Measurements from ENCODE around the gene PIP.

PIP gene

DNA sequence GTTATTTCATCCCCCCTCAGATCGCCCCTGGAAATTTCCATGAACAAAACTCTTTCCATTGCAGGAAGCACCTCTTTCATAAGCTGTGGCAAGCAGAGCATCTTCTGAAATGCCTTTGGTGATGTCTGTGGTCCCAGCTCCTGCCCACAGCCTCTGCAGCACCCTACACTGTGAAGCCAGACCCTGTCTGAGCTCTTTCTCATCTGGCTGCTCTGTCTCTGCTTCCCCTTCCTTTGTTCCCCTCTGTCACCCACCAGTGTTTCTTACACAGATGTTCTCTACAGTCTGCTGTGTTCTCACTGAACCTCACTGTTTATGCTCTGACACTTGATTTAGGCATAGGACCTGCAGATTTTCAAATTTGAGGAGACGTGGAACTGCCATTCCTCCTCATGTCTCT lies 49.5 kb downstream of the PIP start:
- TF ChIP-seq CTCF (conservative IDR thresholded peaks at IDR 0.05; ENCODE audit: low read depth, low read length), result no peak

GRCh38 chr7:143183024-143183423 lies 51.1 kb downstream of the PIP start, which contains the start of gene TAS2R39:
TAS2R39 (plus strand) TSS chr7:143183419; CDS start chr7:143183419, 0 bp downstream.
- DNase-seq (ENCODE audit: low read depth), result no peak
- no peak for TF ChIP-seq CTCF (conservative IDR thresholded peaks at IDR 0.05; ENCODE audit: low read depth, low read length)
- H3K4me3 ChIP-seq (ENCODE audit: low read length), result no peak within 1 kb of the TSS

More for the DNA sequence above, 49.5 kb downstream of the PIP start:
- H3K4me3 ChIP-seq (ENCODE audit: low read length), result no peak overlapping the region
- DNase-seq (ENCODE audit: low read depth), result no peak

DNA sequence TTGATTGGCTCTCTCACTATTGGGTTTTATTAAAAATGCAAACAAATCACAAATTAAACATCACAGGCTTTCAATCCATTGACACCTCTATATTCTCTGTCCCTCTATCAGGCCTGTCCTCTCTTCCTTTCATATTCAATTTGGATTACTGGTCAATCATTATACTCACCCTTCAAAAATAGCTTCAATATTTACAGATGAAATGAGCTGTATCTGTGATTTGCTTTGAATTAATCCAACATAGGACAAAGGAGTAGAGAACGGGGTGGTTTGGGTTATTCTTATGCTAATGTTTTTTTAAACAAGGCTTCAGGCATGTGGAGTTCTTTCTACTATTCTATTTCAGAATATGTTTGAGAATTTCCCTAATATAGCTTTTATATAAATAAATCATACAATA lies 53.7 kb downstream of the PIP start:
- no peak for TF ChIP-seq CTCF (conservative IDR thresholded peaks at IDR 0.05; ENCODE audit: low read depth, low read length)
- DNase-seq (ENCODE audit: low read depth), result no peak
- no peak overlapping the region for H3K4me3 ChIP-seq (ENCODE audit: low read length)

DNA sequence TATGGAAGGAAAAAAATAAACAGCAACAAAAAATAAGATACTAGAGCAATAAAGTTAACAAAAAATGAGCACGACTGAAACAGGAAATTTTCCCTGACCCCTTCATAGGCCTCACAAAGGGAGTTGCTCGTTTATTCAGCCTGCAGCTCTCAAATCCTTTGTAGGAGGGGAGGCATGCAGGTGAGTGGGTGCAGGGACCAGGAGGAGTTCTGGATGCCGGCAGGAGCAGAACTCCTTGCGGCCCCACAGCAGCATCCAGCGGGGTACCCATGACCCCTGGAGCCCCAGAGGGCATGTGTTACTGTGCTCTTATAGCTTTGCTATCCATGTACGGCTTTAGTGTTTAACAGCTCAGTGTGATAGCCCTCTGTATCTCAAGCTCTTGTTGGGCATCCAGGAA lies 57.1 kb downstream of the PIP start:
- no peak overlapping the region for H3K4me3 ChIP-seq (ENCODE audit: low read length)
- DNase-seq (ENCODE audit: low read depth), result no peak
- no peak for TF ChIP-seq CTCF (conservative IDR thresholded peaks at IDR 0.05; ENCODE audit: low read depth, low read length)
